GM12864 (cell line): ENCODE measurements around the gene HLA-DOA.
A peak's percentile ranks its signal among the peaks of the same experiment; 100 is the strongest.

ENCODE experiments used
- DNase-seq: peaks from one replicate; pipeline ENCODE4 v3.0.0-alpha.2; 2011; ENCODE audit warnings: low read depth
- H3K4me3 ChIP-seq: 2 replicates; pipeline ENCODE4 v1.5.1; 2011; ENCODE audit warnings: mild to moderate bottlenecking, low read depth, low read length, control low read depth
- TF ChIP-seq, protein P1 (sequence below): IDR thresholded peaks from 2 replicates; pipeline ENCODE4 v1.5.1; 2011; ENCODE audit warnings: low read depth, mild to moderate bottlenecking, moderate library complexity, low read length, control low read depth, inconsistent platforms; ENCODE audit errors: missing control alignments

HLA-DOA gene

DNA sequence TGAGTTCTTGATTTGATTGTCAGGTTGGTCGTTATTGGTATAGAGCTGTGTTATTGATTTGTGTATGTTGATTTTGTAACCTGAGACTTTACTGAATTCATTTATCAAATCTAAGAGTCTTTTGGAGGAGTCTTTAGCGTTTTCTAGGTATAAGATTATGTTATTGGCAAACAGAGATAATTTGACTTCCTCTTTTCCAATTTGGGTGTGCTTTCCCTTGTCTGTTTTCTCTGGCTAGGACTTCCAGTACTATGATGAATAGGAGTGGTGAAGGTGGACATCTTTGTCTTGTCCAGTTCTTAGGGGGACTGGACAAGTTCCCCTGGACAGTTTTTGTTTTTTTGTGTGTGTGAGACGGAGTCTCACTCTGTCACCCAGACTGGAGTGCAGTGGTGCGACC lies 17.4 kb downstream of the HLA-DOA start:
- H3K4me3 ChIP-seq = no peak overlapping the region
- no peak for DNase-seq
- TF ChIP-seq, protein P1, sequence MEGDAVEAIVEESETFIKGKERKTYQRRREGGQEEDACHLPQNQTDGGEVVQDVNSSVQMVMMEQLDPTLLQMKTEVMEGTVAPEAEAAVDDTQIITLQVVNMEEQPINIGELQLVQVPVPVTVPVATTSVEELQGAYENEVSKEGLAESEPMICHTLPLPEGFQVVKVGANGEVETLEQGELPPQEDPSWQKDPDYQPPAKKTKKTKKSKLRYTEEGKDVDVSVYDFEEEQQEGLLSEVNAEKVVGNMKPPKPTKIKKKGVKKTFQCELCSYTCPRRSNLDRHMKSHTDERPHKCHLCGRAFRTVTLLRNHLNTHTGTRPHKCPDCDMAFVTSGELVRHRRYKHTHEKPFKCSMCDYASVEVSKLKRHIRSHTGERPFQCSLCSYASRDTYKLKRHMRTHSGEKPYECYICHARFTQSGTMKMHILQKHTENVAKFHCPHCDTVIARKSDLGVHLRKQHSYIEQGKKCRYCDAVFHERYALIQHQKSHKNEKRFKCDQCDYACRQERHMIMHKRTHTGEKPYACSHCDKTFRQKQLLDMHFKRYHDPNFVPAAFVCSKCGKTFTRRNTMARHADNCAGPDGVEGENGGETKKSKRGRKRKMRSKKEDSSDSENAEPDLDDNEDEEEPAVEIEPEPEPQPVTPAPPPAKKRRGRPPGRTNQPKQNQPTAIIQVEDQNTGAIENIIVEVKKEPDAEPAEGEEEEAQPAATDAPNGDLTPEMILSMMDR = no peak

DNA sequence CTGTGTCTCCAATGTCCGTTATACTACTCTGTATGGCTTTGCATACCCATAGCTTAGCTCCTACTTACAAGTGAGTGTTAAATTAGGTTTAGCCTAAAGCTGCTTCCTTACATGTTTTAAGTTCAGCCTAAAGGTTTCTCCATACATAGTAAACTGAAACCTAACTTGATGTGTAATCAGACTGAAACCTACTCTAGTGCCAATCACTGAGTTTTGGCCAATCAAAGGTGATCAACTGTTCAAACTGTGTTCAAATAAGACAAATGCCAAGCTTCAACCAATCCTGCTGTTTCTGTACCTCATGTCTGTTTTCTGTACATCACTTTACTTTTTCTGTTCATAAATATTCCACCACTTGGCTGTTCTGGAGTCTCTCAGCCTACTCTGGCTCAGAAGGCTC lies 20.0 kb downstream of the HLA-DOA start:
- TF ChIP-seq, protein P1 = no peak
- H3K4me3 ChIP-seq = no peak overlapping the region
- no peak for DNase-seq

DNA sequence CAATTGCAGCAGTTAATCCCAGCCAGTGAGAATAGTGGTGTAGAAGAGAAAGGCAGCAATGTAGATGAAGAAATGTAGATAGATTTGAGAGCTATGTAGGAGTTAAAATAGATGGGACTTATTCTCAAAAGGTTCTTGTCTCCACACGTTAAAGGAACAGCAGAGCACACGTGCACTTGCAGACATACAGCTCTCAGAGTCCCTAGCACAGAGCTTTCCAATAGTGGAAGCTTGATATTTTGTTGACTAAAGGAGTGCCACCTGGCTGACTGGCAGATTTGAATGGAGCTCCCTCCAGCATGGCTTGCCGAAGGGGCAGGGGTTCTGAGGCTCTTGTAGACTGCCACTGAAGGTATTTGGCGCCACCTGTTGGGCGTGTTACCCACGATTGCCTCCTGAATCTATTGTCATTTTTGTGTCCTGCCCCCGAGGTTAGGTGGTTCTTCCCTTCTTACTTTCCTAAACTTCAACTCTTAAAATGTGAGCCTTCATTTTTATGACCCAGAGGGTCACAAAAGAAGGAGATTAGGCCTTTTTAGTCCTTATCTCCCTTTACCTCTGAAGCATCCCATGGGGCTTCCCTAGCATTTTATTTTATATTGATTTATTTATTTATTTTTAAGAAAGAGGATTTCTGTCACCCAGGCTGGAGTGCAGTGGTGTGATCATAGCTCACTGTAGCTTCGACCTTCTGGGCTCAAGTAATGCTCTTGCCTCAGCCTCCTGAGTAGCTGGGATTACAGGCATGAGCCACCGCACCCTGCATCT lies 24.6 kb downstream of the HLA-DOA start:
- TF ChIP-seq, protein P1 = peak; percentile 92
- no peak overlapping the region for H3K4me3 ChIP-seq
- peak; percentile 78 for DNase-seq

DNA sequence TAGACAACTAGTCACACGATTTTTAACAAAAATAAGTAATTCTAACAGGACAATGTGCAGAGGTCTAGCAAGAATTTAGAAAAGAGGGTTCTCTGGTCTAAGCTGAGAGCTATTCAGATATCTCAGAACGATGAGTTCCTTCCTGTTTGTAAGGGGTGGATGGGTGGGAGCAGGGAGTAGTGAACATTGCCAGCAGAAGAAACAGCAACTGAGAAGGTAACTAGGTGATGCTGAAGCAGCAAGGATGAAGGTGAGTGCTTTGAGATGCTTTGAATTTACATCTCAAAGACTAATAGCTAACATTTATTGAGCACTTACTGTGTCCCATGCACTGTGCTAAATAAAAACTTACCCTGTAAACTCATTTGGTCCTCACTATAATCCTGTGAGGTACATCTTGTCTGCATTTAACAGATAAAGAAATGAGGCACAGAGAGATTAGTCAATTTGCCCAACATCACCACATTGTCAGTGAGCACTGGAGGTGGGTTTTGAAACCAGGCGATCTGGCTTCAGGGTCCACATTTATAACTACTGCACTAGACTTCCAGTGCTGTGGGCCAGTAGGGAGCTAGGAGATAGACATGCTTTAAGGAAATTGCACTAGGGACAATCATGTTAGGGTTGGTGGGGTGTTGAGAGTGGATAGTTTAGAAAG lies 25.3 kb downstream of the HLA-DOA start:
- DNase-seq = no peak
- no peak overlapping the region for H3K4me3 ChIP-seq
- TF ChIP-seq, protein P1 = no peak

- TF ChIP-seq, protein P1 = no peak
- no peak overlapping the region for H3K4me3 ChIP-seq
- DNase-seq = no peak
Measured at GRCh38 chr6:32983493-32983848, 25.9 kb downstream of the HLA-DOA start.

DNA sequence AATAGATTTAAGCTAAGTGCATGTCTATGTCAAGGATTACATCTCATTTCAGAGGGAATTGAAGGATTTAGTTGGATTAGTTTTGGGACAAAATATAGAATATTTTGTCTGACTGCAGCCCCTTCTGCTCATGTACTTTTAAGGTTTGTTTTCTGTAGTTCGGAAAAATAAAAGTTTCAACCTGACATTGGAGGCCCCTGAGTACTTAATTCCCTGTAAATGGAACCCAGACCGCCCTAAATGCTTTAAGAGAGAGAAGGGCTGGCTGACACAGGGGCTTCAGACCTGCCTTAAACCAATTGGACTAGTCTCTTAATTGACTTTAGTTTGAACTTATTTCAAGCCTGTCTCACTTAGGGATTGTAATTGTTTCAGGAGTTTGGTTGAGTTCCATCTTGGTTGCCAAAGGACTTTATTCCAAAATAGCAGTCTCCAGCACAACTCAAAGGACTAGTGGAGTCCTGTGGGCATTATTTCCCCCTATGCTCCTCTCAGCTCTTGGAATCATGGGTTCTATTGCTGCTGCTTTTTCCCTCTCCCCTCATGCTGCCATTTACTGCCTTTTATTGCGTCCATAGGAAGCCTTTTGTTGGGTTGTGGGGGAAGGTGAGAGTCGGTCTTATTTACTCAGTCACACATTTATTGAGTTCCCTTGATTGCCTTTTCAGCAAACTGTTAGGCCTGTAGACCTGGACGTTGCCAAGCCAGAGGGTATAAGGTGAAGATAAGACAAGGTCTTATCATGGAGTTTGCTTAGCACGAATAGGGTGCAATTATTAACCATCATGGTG lies 26.5 kb downstream of the HLA-DOA start:
- DNase-seq = no peak
- H3K4me3 ChIP-seq = no peak overlapping the region
- TF ChIP-seq, protein P1 = no peak
